GM12874 (cell line): ENCODE data around the gene NIPAL3.

Experiments used
- CTCF ChIP-seq: IDR thresholded peaks from 2 replicates; pipeline ENCODE4 v1.5.1; 2011; ENCODE audit warnings: low read depth, mild to moderate bottlenecking, control low read depth, low read length, moderate library complexity; ENCODE audit not compliant: insufficient read depth

The NIPAL3 gene

GRCh38 chr1:24392604-24392946, 23.0 kb upstream of the NIPAL3 start:
- no peak for TF ChIP-seq CTCF

GRCh38 chr1:24392982-24393650, 22.5 kb upstream of the NIPAL3 start:
- TF ChIP-seq CTCF: no peak

- no peak for TF ChIP-seq CTCF
Measured at GRCh38 chr1:24393892-24394291, 21.7 kb upstream of the NIPAL3 start.

- no peak for TF ChIP-seq CTCF
Measured at GRCh38 chr1:24400065-24400464, 15.5 kb upstream of the NIPAL3 start.

GRCh38 chr1:24403806-24404205, 11.8 kb upstream of the NIPAL3 start:
- no peak for TF ChIP-seq CTCF

- TF ChIP-seq CTCF: no peak
Measured at GRCh38 chr1:24406788-24407187, 8.8 kb upstream of the NIPAL3 start.

- TF ChIP-seq CTCF: no peak
Measured at GRCh38 chr1:24409535-24409934, 6.1 kb upstream of the NIPAL3 start.
